ENCODE results near the gene SLITRK6. TPM values are rescaled to one million over a fixed set of nuclear protein-coding genes. Genes with fewer than 3 reads are reported as not detected.

SLITRK6 gene
- total and polyA plus RNA-seq, 2 of the 4 experiments (the other 2 are of a cell fraction): 1.1 to 1.6 TPM

GRCh38 chr13:85841427-85841826, 42.2 kb upstream of the SLITRK6 start:
- Histone ChIP-seq H3K9me3 (ENCODE audit: control insufficient read depth, insufficient read depth, low read length) (no peaks in the 10 kb centered on the region), H2AK9ac (replicated peaks; ENCODE audit: low read depth, low read length, poor library complexity) (no peak overlapping the region), H3K4me1 (ENCODE audit: control insufficient read depth, insufficient read depth, low read length) (no peaks in the 10 kb centered on the region), H3K18ac (ENCODE audit: low read depth, low read length) (no peak overlapping the region), H2BK15ac (ENCODE audit: low read depth, low read length) (no peak overlapping the region), H3K4ac (ENCODE audit: low read depth, low read length) (no peak overlapping the region), H3K4me3 (ENCODE audit: insufficient read depth, low read depth, low read length) (no peak overlapping the region), H3K9ac (ENCODE audit: low read depth, low read length) (no peak overlapping the region), H4K8ac (ENCODE audit: low read depth in 2 of 2, low read length in 2 of 2) (no peak overlapping the region), H2BK20ac (ENCODE audit: low read depth, low read length) (no peak overlapping the region), H3K56ac (ENCODE audit: extremely low read depth, insufficient read depth, low read length) (no peak overlapping the region), H3K9me1 (ENCODE audit: insufficient read depth, low read length) (no peaks in the 10 kb centered on the region), H2AK5ac (ENCODE audit: low read depth, low read length) (no peak overlapping the region), H2BK5ac (ENCODE audit: low read depth, low read length, poor library complexity, severe bottlenecking) (no peak overlapping the region), H3K14ac (replicated peaks; ENCODE audit: low read depth, low read length) (no peak overlapping the region), H3K27ac (ENCODE audit: insufficient read depth, low read length) (no peak overlapping the region), H2BK120ac (ENCODE audit: low read depth, low read length) (no peak overlapping the region), H3K36me3 (ENCODE audit: control insufficient read depth, insufficient read depth, low read length) (no peaks in the 10 kb centered on the region), H4K20me1 (ENCODE audit: insufficient read depth, low read length) (no peaks in the 10 kb centered on the region), H4K5ac (ENCODE audit: low read depth, low read length) (no peak overlapping the region), H3K4me2 (ENCODE audit: low read depth, low read length) (no peak overlapping the region), H3K79me1 (ENCODE audit: low read depth in 1 of 2, low read length in 2 of 2) (no peaks in the 10 kb centered on the region), H2AFZ (replicated peaks; ENCODE audit: low read length, poor library complexity) (no peak overlapping the region), H4K91ac (ENCODE audit: insufficient read depth, low read depth, low read length) (no peak overlapping the region), H3K27me3 (ENCODE audit: control insufficient read depth, insufficient read depth, low read length) (no peaks in the 10 kb centered on the region), H3K23ac (ENCODE audit: low read depth, low read length) (no peak overlapping the region)
- no peak for ATAC-seq (ENCODE audit: low read depth)
- no TSS peak for BruUV-seq (replicated peaks)
- dilution Hi-C loops (cut with HindIII; ENCODE audit: low sequenced_read_pairs, unreplicated experiment): no loop called here
- no CpG with 5 or more reads among the region's 2 CpGs for WGBS, 2 experiments (ENCODE audit: extremely low coverage in 2 of 2, insufficient read length in 1 of 2)
- POLR2A ChIA-PET (ENCODE audit: unreplicated experiment): no interaction called here
- CTCF ChIA-PET: no interaction called here
- no peak for DNase-seq
- intact Hi-C loops (cut with micrococcal nuclease): no loop called here
- in situ Hi-C loops (cut with MboI; ENCODE audit: low sequenced_read_pairs): no loop called here
- TF ChIP-seq USF2 (IDR thresholded peaks at IDR 0.05; ENCODE audit: low read depth, low read length) (no peak), MXI1 (IDR thresholded peaks at IDR 0.05; ENCODE audit: borderline replicate concordance, low read depth, low read length) (no peak), POLR2A (IDR thresholded peaks at IDR 0.05; ENCODE audit: low read depth, low read length) (no peak), CTCF (conservative IDR thresholded peaks at IDR 0.05; ENCODE audit: low read depth, low read length) (no peak), FOS (IDR thresholded peaks at IDR 0.05; ENCODE audit: low read depth, low read length) (no peak), MAZ (IDR thresholded peaks at IDR 0.05; ENCODE audit: borderline replicate concordance, low read depth, low read length) (no peak), ELK1 (IDR thresholded peaks at IDR 0.05; ENCODE audit: borderline replicate concordance, low read depth, low read length) (no peak), CEBPB (IDR thresholded peaks at IDR 0.05; ENCODE audit: low read depth, low read length) (no peak), RCOR1 (IDR thresholded peaks at IDR 0.05; ENCODE audit: insufficient replicate concordance, low read length) (no peak), NFE2L2 (IDR thresholded peaks at IDR 0.05; ENCODE audit: low read depth, low read length) (no peak), RAD21 (IDR thresholded peaks at IDR 0.05; ENCODE audit: low read length) (no peak), RFX5 (IDR thresholded peaks at IDR 0.05; ENCODE audit: low read depth, low read length) (no peak), BHLHE40 (IDR thresholded peaks at IDR 0.05; ENCODE audit: low read depth, low read length) (no peak), SMC3 (IDR thresholded peaks at IDR 0.05; ENCODE audit: low read depth, low read length) (no peak), MAFK (IDR thresholded peaks at IDR 0.05; ENCODE audit: low read depth, low read length) (no peak), CHD1 (IDR thresholded peaks at IDR 0.05; ENCODE audit: low read depth, low read length) (no peak)
